ENCODE measurements around the gene B4GALT6. TPM values are rescaled to one million over a fixed set of nuclear protein-coding genes. Genes with fewer than 3 reads are reported as not detected.

The B4GALT6 gene
- total and polyA plus RNA-seq, 2 of the 4 experiments (the other 2 are of a cell fraction), result 1.1 to 3.9 TPM

- H3K9me3 ChIP-seq (ENCODE audit: control insufficient read depth, insufficient read depth, low read length), result no peaks in the 10 kb centered on the region
- intact Hi-C loops (cut with micrococcal nuclease), result no loop called here
- no peak overlapping the region for H3K23ac ChIP-seq (ENCODE audit: low read depth, low read length)
- no peak overlapping the region for H2AFZ ChIP-seq (replicated peaks; ENCODE audit: low read length, poor library complexity)
- CTCF ChIA-PET, result no interaction called here
- H3K9ac ChIP-seq (ENCODE audit: low read depth, low read length), result no peak overlapping the region
- no peaks in the 10 kb centered on the region for H3K4me1 ChIP-seq (ENCODE audit: control insufficient read depth, insufficient read depth, low read length)
- no peak overlapping the region for H2BK20ac ChIP-seq (ENCODE audit: low read depth, low read length)
- H2BK15ac ChIP-seq (ENCODE audit: low read depth, low read length), result no peak overlapping the region
- no peak overlapping the region for H2AK9ac ChIP-seq (replicated peaks; ENCODE audit: low read depth, low read length, poor library complexity)
- no peaks in the 10 kb centered on the region for H3K27me3 ChIP-seq (ENCODE audit: control insufficient read depth, insufficient read depth, low read length)
- ATAC-seq (ENCODE audit: low read depth), result no peak
- no peak overlapping the region for H3K18ac ChIP-seq (ENCODE audit: low read depth, low read length)
- POLR2A ChIA-PET (ENCODE audit: unreplicated experiment), result no interaction called here
- no CpG with 5 or more reads among the region's 2 CpGs for WGBS, 2 experiments (ENCODE audit: extremely low coverage in 2 of 2, insufficient read length in 1 of 2)
- H3K14ac ChIP-seq (replicated peaks; ENCODE audit: low read depth, low read length), result no peak overlapping the region
- H3K4me3 ChIP-seq (ENCODE audit: insufficient read depth, low read depth, low read length), result no peak overlapping the region
- H3K4ac ChIP-seq (ENCODE audit: low read depth, low read length), result no peak overlapping the region
- no peaks in the 10 kb centered on the region for H4K20me1 ChIP-seq (ENCODE audit: insufficient read depth, low read length)
- no peak overlapping the region for H4K91ac ChIP-seq (ENCODE audit: insufficient read depth, low read depth, low read length)
- no peak overlapping the region for H3K56ac ChIP-seq (ENCODE audit: extremely low read depth, insufficient read depth, low read length)
- H2AK5ac ChIP-seq (ENCODE audit: low read depth, low read length), result no peak overlapping the region
- no peaks in the 10 kb centered on the region for H3K79me1 ChIP-seq (ENCODE audit: low read depth in 1 of 2, low read length in 2 of 2)
- H3K4me2 ChIP-seq (ENCODE audit: low read depth, low read length), result no peak overlapping the region
- H2BK5ac ChIP-seq (ENCODE audit: low read depth, low read length, poor library complexity, severe bottlenecking), result no peak overlapping the region
- H3K27ac ChIP-seq (ENCODE audit: insufficient read depth, low read length), result no peak overlapping the region
- H4K8ac ChIP-seq (ENCODE audit: low read depth in 2 of 2, low read length in 2 of 2), result no peak overlapping the region
- no peak overlapping the region for H4K5ac ChIP-seq (ENCODE audit: low read depth, low read length)
- no TSS peak for BruUV-seq (replicated peaks)
- no peak overlapping the region for H2BK120ac ChIP-seq (ENCODE audit: low read depth, low read length)
- H3K36me3 ChIP-seq (ENCODE audit: control insufficient read depth, insufficient read depth, low read length), result no peaks in the 10 kb centered on the region
- no peak for TF ChIP-seq MAFK (IDR thresholded peaks at IDR 0.05; ENCODE audit: low read depth, low read length)
- no peak for TF ChIP-seq BHLHE40 (IDR thresholded peaks at IDR 0.05; ENCODE audit: low read depth, low read length)
- TF ChIP-seq MAZ (IDR thresholded peaks at IDR 0.05; ENCODE audit: borderline replicate concordance, low read depth, low read length), result no peak
- no peak for TF ChIP-seq MXI1 (IDR thresholded peaks at IDR 0.05; ENCODE audit: borderline replicate concordance, low read depth, low read length)
- TF ChIP-seq NFE2L2 (IDR thresholded peaks at IDR 0.05; ENCODE audit: low read depth, low read length), result no peak
- TF ChIP-seq SMC3 (IDR thresholded peaks at IDR 0.05; ENCODE audit: low read depth, low read length), result no peak
- no peak for TF ChIP-seq RCOR1 (IDR thresholded peaks at IDR 0.05; ENCODE audit: insufficient replicate concordance, low read length)
- TF ChIP-seq CHD1 (IDR thresholded peaks at IDR 0.05; ENCODE audit: low read depth, low read length), result no peak
- TF ChIP-seq USF2 (IDR thresholded peaks at IDR 0.05; ENCODE audit: low read depth, low read length), result no peak
- no peak for TF ChIP-seq FOS (IDR thresholded peaks at IDR 0.05; ENCODE audit: low read depth, low read length)
- in situ Hi-C loops (cut with MboI; ENCODE audit: low sequenced_read_pairs), result no loop called here
- dilution Hi-C loops (cut with HindIII; ENCODE audit: low sequenced_read_pairs, unreplicated experiment), result no loop called here
- no peaks in the 10 kb centered on the region for H3K9me1 ChIP-seq (ENCODE audit: insufficient read depth, low read length)
- peak; percentile 15 for DNase-seq
Observed at GRCh38 chr18:31648966-31649429, 35.4 kb downstream of the B4GALT6 start.
